Loucy (cell line): ENCODE results near the gene DNAJB12.

ENCODE experiments used
- H2AFZ ChIP-seq: fragments of 200-600 bp; sonication (generic); 2 replicates; pipeline ENCODE4 v1.6.0; 2016; ENCODE audit warnings: antibody characterized with exemption, mild to moderate bottlenecking, low read length, moderate library complexity
- H3F3A ChIP-seq: fragments of 200-600 bp; 2 replicates; pipeline ENCODE4 v1.6.0; 2016; ENCODE audit warnings: antibody characterized with exemption, low read depth, mild to moderate bottlenecking
- H3K27me3 ChIP-seq: fragments of 200-600 bp; sonication (generic); 2 replicates; pipeline ENCODE4 v1.6.1; 2014; ENCODE audit warnings: low read length, mild to moderate bottlenecking; ENCODE audit not compliant: insufficient read depth, poor library complexity, severe bottlenecking
- H3K36me3 ChIP-seq: fragments of 200-600 bp; sonication (generic); 2 replicates; pipeline ENCODE4 v1.6.1; 2016; ENCODE audit warnings: low read length; ENCODE audit not compliant: insufficient read depth
- H3K4me1 ChIP-seq: fragments of 200-600 bp; sonication (generic); 2 replicates; pipeline ENCODE4 v1.5.1; 2014; ENCODE audit warnings: low read length, mild to moderate bottlenecking; ENCODE audit not compliant: insufficient read depth, poor library complexity, severe bottlenecking
- H3K4me2 ChIP-seq: fragments of 200-600 bp; sonication (generic); 2 replicates; pipeline ENCODE4 v1.6.0; 2014; ENCODE audit warnings: antibody characterized with exemption, low read length, low read depth, mild to moderate bottlenecking; ENCODE audit not compliant: poor library complexity, severe bottlenecking
- H3K4me3 ChIP-seq: fragments of 200-600 bp; sonication (generic); 2 replicates; pipeline ENCODE4 v1.5.1; 2014; ENCODE audit warnings: low read length, mild to moderate bottlenecking, mixed read lengths; ENCODE audit not compliant: poor library complexity, severe bottlenecking
- H3K79me2 ChIP-seq: fragments of 200-600 bp; sonication (generic); 2 replicates; pipeline ENCODE4 v1.6.1; 2014; ENCODE audit warnings: low read length; ENCODE audit not compliant: insufficient read depth
- H3K9ac ChIP-seq: fragments of 200-600 bp; sonication (generic); 2 replicates; pipeline ENCODE4 v1.6.0; 2014; ENCODE audit warnings: mild to moderate bottlenecking, low read depth, low read length, moderate library complexity; ENCODE audit not compliant: poor library complexity, severe bottlenecking
- H3K9me2 ChIP-seq: fragments of 200-600 bp; sonication (generic); replicated peaks from 2 replicates; pipeline ENCODE4 v1.6.1; 2016; ENCODE audit warnings: low read depth, low read length, mixed read lengths
- H3K9me3 ChIP-seq: fragments of 200-600 bp; sonication (generic); 2 replicates; pipeline ENCODE4 v1.6.1; 2014; ENCODE audit warnings: mild to moderate bottlenecking, antibody characterized with exemption, low read length, low read depth; ENCODE audit not compliant: insufficient read depth
- H4K20me1 ChIP-seq: fragments of 200-600 bp; sonication (generic); 2 replicates; pipeline ENCODE4 v1.6.0; 2014; ENCODE audit warnings: antibody characterized with exemption, low read length, mild to moderate bottlenecking; ENCODE audit not compliant: insufficient read depth, poor library complexity, severe bottlenecking
- EZH2phosphoT487 ChIP-seq: fragments of 200-600 bp; IDR thresholded peaks from 2 replicates; pipeline ENCODE4 v1.6.1; 2018; ENCODE audit warnings: antibody characterized with exemption, mild to moderate bottlenecking, moderate library complexity, borderline replicate concordance
- TF ChIP-seq, protein P1 (sequence below): fragments of 200-600 bp; sonication (generic); conservative IDR thresholded peaks from 2 replicates; pipeline ENCODE4 v1.5.1; 2014; ENCODE audit warnings: mild to moderate bottlenecking, antibody characterized with exemption, low read length

DNAJB12 gene

DNA sequence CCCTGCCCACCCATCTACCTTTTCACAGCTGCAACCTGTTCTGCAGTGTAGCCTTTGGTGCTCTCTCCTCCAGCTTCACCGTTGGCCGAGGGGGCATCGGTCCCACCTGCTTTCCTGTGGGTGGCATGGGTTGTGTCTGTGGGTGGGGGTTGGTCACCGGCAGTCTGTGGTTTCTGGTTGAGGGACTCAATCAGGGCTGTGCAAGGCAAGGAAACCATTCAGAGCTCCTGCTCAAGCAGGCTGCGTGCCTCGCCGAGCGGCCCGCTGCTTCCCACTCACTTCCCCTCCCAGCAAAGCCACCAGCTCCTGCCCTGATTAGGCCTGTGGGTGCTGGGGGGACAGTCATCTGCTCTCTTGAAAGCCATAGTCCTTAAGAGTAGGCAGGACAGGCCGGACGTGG is 9.8 kb downstream of the DNAJB12 start:
- no peak overlapping the region for H2AFZ ChIP-seq
- H3K9me3 ChIP-seq = no peaks in the 10 kb centered on the region
- no peaks in the 10 kb centered on the region for H4K20me1 ChIP-seq
- H3K79me2 ChIP-seq = peaks cover 30% of the 10 kb centered on the region; the same call in 1 of the 2 replicates
- H3F3A ChIP-seq = no peaks in the 10 kb centered on the region
- no peaks in the 10 kb centered on the region for H3K27me3 ChIP-seq
- no peak overlapping the region for H3K9ac ChIP-seq
- no peak for TF ChIP-seq EZH2phosphoT487
- TF ChIP-seq, protein P1, sequence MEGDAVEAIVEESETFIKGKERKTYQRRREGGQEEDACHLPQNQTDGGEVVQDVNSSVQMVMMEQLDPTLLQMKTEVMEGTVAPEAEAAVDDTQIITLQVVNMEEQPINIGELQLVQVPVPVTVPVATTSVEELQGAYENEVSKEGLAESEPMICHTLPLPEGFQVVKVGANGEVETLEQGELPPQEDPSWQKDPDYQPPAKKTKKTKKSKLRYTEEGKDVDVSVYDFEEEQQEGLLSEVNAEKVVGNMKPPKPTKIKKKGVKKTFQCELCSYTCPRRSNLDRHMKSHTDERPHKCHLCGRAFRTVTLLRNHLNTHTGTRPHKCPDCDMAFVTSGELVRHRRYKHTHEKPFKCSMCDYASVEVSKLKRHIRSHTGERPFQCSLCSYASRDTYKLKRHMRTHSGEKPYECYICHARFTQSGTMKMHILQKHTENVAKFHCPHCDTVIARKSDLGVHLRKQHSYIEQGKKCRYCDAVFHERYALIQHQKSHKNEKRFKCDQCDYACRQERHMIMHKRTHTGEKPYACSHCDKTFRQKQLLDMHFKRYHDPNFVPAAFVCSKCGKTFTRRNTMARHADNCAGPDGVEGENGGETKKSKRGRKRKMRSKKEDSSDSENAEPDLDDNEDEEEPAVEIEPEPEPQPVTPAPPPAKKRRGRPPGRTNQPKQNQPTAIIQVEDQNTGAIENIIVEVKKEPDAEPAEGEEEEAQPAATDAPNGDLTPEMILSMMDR = no peak
- H3K4me3 ChIP-seq = no peak overlapping the region
- peaks cover 29% of the 10 kb centered on the region; the same call in 1 of the 2 replicates for H3K36me3 ChIP-seq
- peaks cover 22% of the 10 kb centered on the region for H3K4me1 ChIP-seq
- H3K4me2 ChIP-seq = peak overlapping the region; percentile 51
- H3K9me2 ChIP-seq = no peaks in the 10 kb centered on the region

DNA sequence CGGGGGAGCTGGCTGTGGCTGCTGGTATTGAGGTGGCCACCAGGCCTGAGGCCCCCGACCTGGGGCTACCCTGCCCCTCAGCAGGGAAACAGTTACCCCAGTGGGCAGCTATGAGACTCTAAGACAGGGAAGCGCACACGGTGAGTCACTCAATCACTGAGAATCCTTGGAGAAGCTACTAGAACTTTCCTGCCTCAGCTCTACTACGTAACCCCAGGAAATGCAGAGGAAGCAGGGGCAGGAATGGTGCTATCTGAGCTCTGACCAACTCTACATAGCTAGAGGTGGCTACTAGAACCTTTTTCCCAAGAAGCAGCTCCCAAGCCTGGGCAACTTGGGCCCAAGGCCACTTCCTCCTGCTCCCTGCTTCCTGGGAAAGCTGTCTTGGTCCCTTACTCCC is 11.8 kb downstream of the DNAJB12 start:
- no peak for TF ChIP-seq EZH2phosphoT487
- TF ChIP-seq, protein P1 = no peak
- no peak overlapping the region for H3K4me2 ChIP-seq
- H3K9me2 ChIP-seq = no peaks in the 10 kb centered on the region
- H3K9ac ChIP-seq = no peak overlapping the region
- no peaks in the 10 kb centered on the region for H4K20me1 ChIP-seq
- H3K4me3 ChIP-seq = no peak overlapping the region
- H3F3A ChIP-seq = no peaks in the 10 kb centered on the region
- peaks cover 17% of the 10 kb centered on the region for H3K4me1 ChIP-seq
- peaks cover 29% of the 10 kb centered on the region; the same call in 1 of the 2 replicates for H3K36me3 ChIP-seq
- no peaks in the 10 kb centered on the region for H3K9me3 ChIP-seq
- H2AFZ ChIP-seq = no peak overlapping the region
- no peaks in the 10 kb centered on the region for H3K27me3 ChIP-seq
- H3K79me2 ChIP-seq = peaks cover 11% of the 10 kb centered on the region; the same call in 1 of the 2 replicates

DNA sequence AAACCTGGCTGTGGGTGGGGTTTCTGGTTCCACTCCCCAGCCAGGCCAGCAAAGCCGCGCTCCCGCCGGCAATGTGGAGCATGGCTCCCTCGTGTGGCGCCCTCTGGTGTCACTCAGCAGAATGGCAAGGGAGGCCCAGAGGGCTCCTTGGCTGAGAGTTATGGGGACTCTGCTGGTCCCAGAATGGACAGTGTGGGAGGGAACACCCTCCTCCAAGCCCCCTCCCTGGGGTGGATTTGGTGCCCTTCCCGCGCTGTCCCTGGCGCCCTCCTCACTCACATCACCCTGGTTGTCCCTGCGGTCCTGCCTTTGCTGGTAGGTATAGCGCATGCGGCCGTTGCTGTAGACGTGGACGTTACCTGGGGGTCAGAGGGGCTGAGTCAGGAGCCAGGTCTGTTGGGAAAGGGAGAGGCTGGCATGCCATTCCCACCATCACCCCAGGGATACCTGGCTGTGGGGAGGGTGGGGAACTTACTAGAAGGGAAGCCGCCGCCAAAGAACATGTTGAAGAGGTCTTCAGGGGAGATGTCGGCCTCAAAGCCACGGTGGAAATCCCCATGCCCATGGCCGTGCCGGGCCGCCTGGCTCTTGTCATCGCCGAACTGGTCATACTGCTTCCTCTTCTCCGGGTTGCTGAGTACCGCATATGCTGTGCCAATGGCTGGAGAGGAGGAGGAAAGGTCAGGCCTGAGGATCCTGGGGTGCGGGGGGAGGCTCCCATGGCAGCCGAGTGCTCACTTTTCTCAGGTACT is 14.0 kb downstream of the DNAJB12 start:
- H3K36me3 ChIP-seq = peaks cover 36% of the 10 kb centered on the region; the same call in 1 of the 2 replicates
- no peaks in the 10 kb centered on the region for H3K9me3 ChIP-seq
- no peak overlapping the region for H3K4me2 ChIP-seq
- no peak overlapping the region for H3K4me3 ChIP-seq
- H3K9ac ChIP-seq = no peak overlapping the region
- peaks cover 10% of the 10 kb centered on the region; the same call in 1 of the 2 replicates for H3K79me2 ChIP-seq
- 0 out of 2 replicates have a peak, but pooled peaks cover 2% of the 10 kb centered on the region for H3F3A ChIP-seq
- no peaks in the 10 kb centered on the region for H3K27me3 ChIP-seq
- no peak overlapping the region for H2AFZ ChIP-seq
- no peaks in the 10 kb centered on the region for H3K9me2 ChIP-seq
- peaks cover 31% of the 10 kb centered on the region for H3K4me1 ChIP-seq
- TF ChIP-seq, protein P1 = peak; percentile 94
- TF ChIP-seq EZH2phosphoT487 = no peak
- H4K20me1 ChIP-seq = peaks cover 3% of the 10 kb centered on the region
